ENCODE results near the gene C14orf93. TPM values are rescaled to one million over a fixed set of nuclear protein-coding genes. Genes with fewer than 3 reads are reported as not detected.

The C14orf93 gene
- total RNA-seq, 2 experiments from 2014 or later = 7.0 to 8.9 TPM

- POLR2A ChIA-PET = no interaction called here
- CTCF ChIA-PET = no interaction called here
Measured at GRCh38 chr14:23047751-23048693, 38.1 kb upstream of the C14orf93 start.

GRCh38 chr14:23047034-23047634, 37.2 kb upstream of the C14orf93 start:
- CTCF ChIA-PET = interaction anchor here (1.2 kb wide), 1 partner anchor 41 kb away, joined by 3 read pairs; no protein-coding TSS in a partner anchor
- POLR2A ChIA-PET = no interaction called here

- ChIA-PET POLR2A (no interaction called here), CTCF (interaction anchor here (1.2 kb wide), 1 partner anchor 39 kb away, joined by 3 read pairs; no protein-coding TSS in a partner anchor)
Measured at GRCh38 chr14:23045419-23046357, 35.7 kb upstream of the C14orf93 start.

GRCh38 chr14:23044840-23045239, 34.9 kb upstream of the C14orf93 start:
- POLR2A ChIA-PET = interaction anchor here (0.6 kb wide), 1 partner anchor 462 kb away, joined by 3 read pairs; no protein-coding TSS in a partner anchor
- CTCF ChIA-PET = no interaction called here

- ChIA-PET CTCF (interaction anchor here (1.3 to 1.6 kb wide), 2 partner anchors 13 to 48 kb away, joined by 3 to 4 read pairs; no protein-coding TSS in a partner anchor), POLR2A (no interaction called here)
Measured at GRCh38 chr14:23043754-23044153, 33.8 kb upstream of the C14orf93 start.

GRCh38 chr14:23043145-23043544, 33.2 kb upstream of the C14orf93 start:
- POLR2A ChIA-PET = no interaction called here
- CTCF ChIA-PET = interaction anchor here (1.3 to 1.6 kb wide), 2 partner anchors 13 to 48 kb away, joined by 3 to 4 read pairs; no protein-coding TSS in a partner anchor

- CTCF ChIA-PET = interaction anchor here (1.3 to 1.6 kb wide), 2 partner anchors 14 to 47 kb away, joined by 3 to 4 read pairs; no protein-coding TSS in a partner anchor
Measured at GRCh38 chr14:23042162-23042965, 32.4 kb upstream of the C14orf93 start, which contains the start of gene PSMB11. Gene PSMB11 (plus strand): TSS chr14:23042212. CDS start chr14:23042226, 14 bp downstream.

GRCh38 chr14:23041729-23042128, 31.8 kb upstream of the C14orf93 start:
- CTCF ChIA-PET = interaction anchor here (0.6 to 2.2 kb wide), 2 partner anchors 18 to 56 kb away, joined by 3 to 8 read pairs; no protein-coding TSS in a partner anchor
- POLR2A ChIA-PET = no interaction called here

More at GRCh38 chr14:23042162-23042965, 32.4 kb upstream of the C14orf93 start, which contains the start of gene PSMB11:
- POLR2A ChIA-PET = no interaction called here

- ChIA-PET CTCF (interaction anchor here (0.8 to 2.2 kb wide), 4 partner anchors 18 to 57 kb away, joined by 3 to 8 read pairs (median 4); partner anchors contain the start of gene CDH24), POLR2A (no interaction called here)
Measured at GRCh38 chr14:23040100-23040499, 30.2 kb upstream of the C14orf93 start.

- POLR2A ChIA-PET = interaction anchor here (2.5 kb wide), 1 partner anchor 29 kb away, joined by 12 read pairs; no protein-coding TSS in a partner anchor
- CTCF ChIA-PET = interaction anchor here (0.6 to 2.1 kb wide), 2 partner anchors 16 to 22 kb away, joined by 5 to 8 read pairs; partner anchors contain the start of gene CDH24
Measured at GRCh38 chr14:23035303-23036144, 25.6 kb upstream of the C14orf93 start.

GRCh38 chr14:23034498-23035302, 24.8 kb upstream of the C14orf93 start, which contains the start of gene PSMB5:
Gene PSMB5 (minus strand): TSS chr14:23034900. CDS start chr14:23034881, 19 bp downstream.
- POLR2A ChIA-PET = interaction anchor here (0.6 to 2.5 kb wide), 2 partner anchors 28 to 44 kb away, joined by 5 to 12 read pairs; no protein-coding TSS in a partner anchor
- CTCF ChIA-PET = interaction anchor here (0.7 to 2.1 kb wide), 4 partner anchors 21 to 42 kb away, joined by 4 to 9 read pairs (median 7); partner anchors contain the start of gene CDH24

GRCh38 chr14:23033801-23034497, 24.0 kb upstream of the C14orf93 start:
- ChIA-PET CTCF (interaction anchor here (0.7 to 2.1 kb wide), 6 partner anchors 8 to 41 kb away, joined by 3 to 9 read pairs (median 5); partner anchors contain the start of gene CDH24), POLR2A (interaction anchor here (0.6 to 2.5 kb wide), 2 partner anchors 27 to 43 kb away, joined by 5 to 12 read pairs; no protein-coding TSS in a partner anchor)

GRCh38 chr14:23033251-23033727, 23.3 kb upstream of the C14orf93 start:
- POLR2A ChIA-PET = interaction anchor here (2.5 kb wide), 1 partner anchor 26 kb away, joined by 12 read pairs; no protein-coding TSS in a partner anchor

GRCh38 chr14:23030936-23031335, 21.0 kb upstream of the C14orf93 start:
- CTCF ChIA-PET = interaction anchor here (0.8 to 2.1 kb wide), 4 partner anchors 25 to 45 kb away, joined by 3 to 7 read pairs (median 4); partner anchors contain the start of gene CDH24

More at GRCh38 chr14:23033251-23033727, 23.3 kb upstream of the C14orf93 start:
- CTCF ChIA-PET = interaction anchor here (0.9 to 2.1 kb wide), 5 partner anchors 8 to 40 kb away, joined by 3 to 9 read pairs (median 6); partner anchors contain the start of gene CDH24

More at GRCh38 chr14:23030936-23031335, 21.0 kb upstream of the C14orf93 start:
- POLR2A ChIA-PET = no interaction called here

Data from activated CD8-positive, alpha-beta memory T cell treated with anti-CD3 and anti-CD28 coated beads for 36 hours (primary cell).